Kidney (tissue), 14 donors: ENCODE data around the gene ATP6V1D. TPM values are rescaled to one million over a fixed set of nuclear protein-coding genes. Genes with fewer than 3 reads are reported as not detected.

Experiments
- DNase-seq, 5 donors: peaks; one replicate each; pipeline ENCODE4 v3.0.0-alpha.2; 2013 to 2020
- FAIRE-seq: peaks from 2 replicates; lab custom pipeline; 2012; peaks lifted over from hg19 to GRCh38; lab: Jason Lieb, UNC
- H3K27ac ChIP-seq, 2 donors: one replicate each; pipeline ENCODE4 v1.7.0; 2013; ENCODE audit warnings: low read depth in 2 of 2, low read length in 2 of 2, inconsistent platforms in 1 of 2
- H3K27me3 ChIP-seq: one replicate; pipeline ENCODE4 v1.7.1; 2013; ENCODE audit warnings: low read length, inconsistent platforms; ENCODE audit not compliant: control insufficient read depth, insufficient read depth
- H3K36me3 ChIP-seq, 3 donors: one replicate each; pipeline versions ENCODE4 v1.7.0 to v1.7.1; 2013; ENCODE audit warnings: low read length in 3 of 3, control low read depth in 1 of 3, inconsistent platforms in 1 of 3; ENCODE audit not compliant: insufficient read depth in 3 of 3, control insufficient read depth in 2 of 3
- H3K4me1 ChIP-seq, 3 donors: one replicate each; pipeline versions ENCODE4 v1.7.0 to v1.7.1; 2013; ENCODE audit warnings: low read length in 3 of 3, inconsistent platforms in 1 of 3, low read depth in 1 of 3; ENCODE audit not compliant: control insufficient read depth in 2 of 3, insufficient read depth in 2 of 3
- H3K4me3 ChIP-seq, 3 donors: one replicate each; pipeline versions ENCODE4 v1.7.0 to v1.8.1; 2013; ENCODE audit warnings: low read length in 3 of 3, control low read depth in 1 of 3, inconsistent platforms in 1 of 3
- H3K9ac ChIP-seq, 3 donors: one replicate each; pipeline versions ENCODE4 v1.7.0 to v1.7.1; 2013; ENCODE audit warnings: low read length in 3 of 3, control low read depth in 1 of 3, inconsistent platforms in 1 of 3
- H3K9me3 ChIP-seq, 3 donors: one replicate each; pipeline versions ENCODE4 v1.7.0 to v1.7.1; 2013; ENCODE audit warnings: low read length in 3 of 3, control low read depth in 1 of 3, inconsistent platforms in 1 of 3; ENCODE audit not compliant: control insufficient read depth in 2 of 3, insufficient read depth in 1 of 3
- CTCF ChIP-seq: IDR thresholded peaks from 3 replicates; pipeline ENCODE4 v1.5.1; 2012; ENCODE audit warnings: mild to moderate bottlenecking, moderate library complexity, borderline replicate concordance; ENCODE audit not compliant: insufficient read depth; ENCODE audit errors: extremely low read depth
- intact Hi-C: fragments of 100-400 bp; cut with DNase I; formaldehyde crosslinking; loops from one replicate; pipeline ENCODE4 v1.11.1; 2022
- polyA plus RNA-seq: library from polyadenylated mRNA; stranded (reverse); fragments of 350-450 nt; fragmentation: Illumina TruSeq; extraction: RNeasy Lipid Tissue Mini Kit (QIAGEN cat#74804); gene quantifications from one replicate; pipeline ENCODE4 v1.2.3, GENCODE V29; 2014; ENCODE audit warnings: low read depth, low replicate concordance; ENCODE audit not compliant: insufficient read depth
- total RNA-seq: library from RNA; stranded (reverse); fragmentation: NEBNext Ultra II Directional; extraction: Animal tissue kit (Norgen Biotek cat#: 25700); gene quantifications from one replicate; pipeline ENCODE4 v1.2.1, GENCODE V29; 2021
- donor health status: control.
- donor health status: control.
- donor health status: control.
- donor health status: control.
- donor health status: control.
- donor health status: DM: yes; HTN: yes; CAD: no.
- donor health status: Normal renal cell carcinoma (clear cell type).

The ATP6V1D gene
- total and polyA plus RNA-seq, 2 donors from 2014 or later: 91.5 to 200 TPM

DNA sequence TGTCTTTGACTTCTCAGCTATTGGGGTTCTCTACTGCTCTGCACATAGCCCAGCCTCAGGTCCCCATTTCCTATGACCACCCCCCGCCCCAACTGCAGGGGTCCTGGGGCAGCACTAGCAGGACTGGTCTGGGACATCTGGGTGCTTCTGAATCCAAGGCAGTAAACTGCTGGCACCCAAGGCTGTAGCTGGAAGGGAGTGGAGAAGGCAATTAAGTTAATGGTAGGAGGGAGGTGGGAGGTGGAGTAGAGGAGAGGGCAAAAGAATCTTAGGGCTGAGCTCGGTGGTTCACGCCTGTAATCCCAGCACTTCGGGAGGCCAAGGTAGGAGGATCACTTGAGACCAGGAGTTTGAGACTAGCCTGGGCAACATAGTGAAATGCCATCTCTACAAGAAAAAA lies 40.8 kb upstream of the ATP6V1D start:
- intact Hi-C loops: no loop called here
- no peak for FAIRE-seq
- H3K9ac ChIP-seq: no peak overlapping the region

DNA sequence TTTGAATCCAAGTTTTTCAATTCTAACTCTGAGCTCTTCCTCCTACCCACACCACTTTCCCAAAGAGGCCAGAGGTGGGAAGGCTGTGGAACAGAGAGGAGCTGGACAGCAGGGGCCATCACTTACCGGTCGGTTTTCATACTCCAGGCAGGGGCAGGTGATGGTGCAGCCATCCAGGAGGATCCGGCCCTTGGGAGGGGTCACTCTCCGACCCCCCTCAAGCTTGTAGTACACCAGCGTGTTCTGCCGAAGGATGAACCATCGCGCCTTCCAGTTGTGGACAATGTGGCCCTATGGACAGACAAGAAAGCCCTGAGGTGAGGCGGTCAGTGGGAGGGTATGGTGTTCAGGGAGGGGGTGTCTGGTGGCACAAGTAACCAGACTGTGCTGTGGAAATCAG lies 37.9 kb upstream of the ATP6V1D start:
- TF ChIP-seq CTCF: no peak
- Histone ChIP-seq H3K36me3 (no peaks in the 10 kb centered on the region), H3K27me3 (no peaks in the 10 kb centered on the region), H3K4me3 (no peak overlapping the region), H3K9me3 (no peaks in the 10 kb centered on the region), H3K9ac (no peak overlapping the region), H3K4me1 (no peaks in the 10 kb centered on the region), H3K27ac (no peak overlapping the region)
- no peak for FAIRE-seq
- no peak for DNase-seq
- intact Hi-C loops: no loop called here

More for the DNA sequence above, 40.8 kb upstream of the ATP6V1D start:
- no peak for DNase-seq
- Histone ChIP-seq H3K4me1 (no peaks in the 10 kb centered on the region), H3K27me3 (no peaks in the 10 kb centered on the region), H3K27ac (no peak overlapping the region), H3K4me3 (no peak overlapping the region), H3K9me3 (no peaks in the 10 kb centered on the region), H3K36me3 (no peaks in the 10 kb centered on the region)
- no peak for TF ChIP-seq CTCF

GRCh38 chr14:67396381-67396970 lies 36.9 kb upstream of the ATP6V1D start:
- Histone ChIP-seq H3K4me3 (no peak overlapping the region), H3K36me3 (no peaks in the 10 kb centered on the region), H3K4me1 (no peaks in the 10 kb centered on the region), H3K27ac (no peak overlapping the region), H3K9ac (no peak overlapping the region), H3K9me3 (no peaks in the 10 kb centered on the region), H3K27me3 (no peaks in the 10 kb centered on the region)
- no peak for TF ChIP-seq CTCF
- DNase-seq (no peak), FAIRE-seq (no peak)
- intact Hi-C loops: no loop called here

GRCh38 chr14:67395876-67396189 lies 36.2 kb upstream of the ATP6V1D start:
- no peak overlapping the region for H3K9ac ChIP-seq
- DNase-seq (no peak), FAIRE-seq (no peak)
- H3K4me3 ChIP-seq: no peak overlapping the region
- no peaks in the 10 kb centered on the region for H3K4me1 ChIP-seq
- H3K36me3 ChIP-seq: no peaks in the 10 kb centered on the region
- no peaks in the 10 kb centered on the region for H3K9me3 ChIP-seq
- no peak overlapping the region for H3K27ac ChIP-seq
- H3K27me3 ChIP-seq: no peaks in the 10 kb centered on the region
- intact Hi-C loops: no loop called here
- TF ChIP-seq CTCF: no peak
